GM23338 (cell line): ENCODE data around the gene CDH23. TPM values are rescaled to one million over a fixed set of nuclear protein-coding genes. Genes with fewer than 3 reads are reported as not detected.

Experiments used
- ATAC-seq: fragments of 200-7000 bp; cut with Tn5 transposase; 3 replicates; pipeline ENCODE4 v1.9.1; 2020
- DNase-seq: peaks from one replicate; pipeline ENCODE4 v3.0.0-alpha.2; 2015; ENCODE audit warnings: low spot score
- H2AFZ ChIP-seq: fragments of 200-600 bp; sonication (generic); 2 replicates; pipeline ENCODE4 v1.8.0; 2016; ENCODE audit warnings: antibody characterized with exemption, mild to moderate bottlenecking, moderate library complexity
- H3F3A ChIP-seq: fragments of 200-600 bp; sonication (generic); replicated peaks from 2 replicates; pipeline ENCODE4 v1.8.0; 2017; ENCODE audit warnings: antibody characterized with exemption, mixed run types, low read depth
- H3K27ac ChIP-seq: fragments of 200-600 bp; sonication (generic); 2 replicates; pipeline ENCODE4 v1.6.1; 2016; ENCODE audit warnings: low read depth
- H3K27me3 ChIP-seq: fragments of 200-600 bp; sonication (generic); 2 replicates; pipeline ENCODE4 v1.8.0; 2016; ENCODE audit warnings: mild to moderate bottlenecking, mixed run types, moderate library complexity; ENCODE audit not compliant: insufficient read depth
- H3K36me3 ChIP-seq: fragments of 200-600 bp; sonication (generic); 2 replicates; pipeline ENCODE4 v1.8.0; 2016; ENCODE audit warnings: mild to moderate bottlenecking; ENCODE audit not compliant: insufficient read depth
- H3K4me1 ChIP-seq: fragments of 200-600 bp; sonication (generic); 2 replicates; pipeline ENCODE4 v1.8.0; 2016; ENCODE audit warnings: mild to moderate bottlenecking, moderate library complexity; ENCODE audit not compliant: insufficient read depth
- H3K4me2 ChIP-seq: fragments of 200-600 bp; sonication (generic); 2 replicates; pipeline ENCODE4 v1.7.1; 2017; ENCODE audit warnings: mixed run types
- H3K4me3 ChIP-seq: fragments of 200-600 bp; sonication (generic); 2 replicates; pipeline ENCODE4 v1.6.1; 2016; ENCODE audit warnings: mixed run types
- H3K79me2 ChIP-seq: fragments of 200-600 bp; sonication (generic); replicated peaks from 2 replicates; pipeline ENCODE4 v1.8.0; 2017; ENCODE audit warnings: mild to moderate bottlenecking; ENCODE audit not compliant: insufficient read depth
- H3K9me2 ChIP-seq: fragments of 200-600 bp; sonication (generic); 2 replicates; pipeline ENCODE4 v1.8.0; 2017; ENCODE audit not compliant: insufficient read depth
- H4K20me1 ChIP-seq: fragments of 200-600 bp; sonication (generic); replicated peaks from 2 replicates; pipeline ENCODE4 v1.8.0; 2017; ENCODE audit warnings: mild to moderate bottlenecking; ENCODE audit not compliant: insufficient read depth
- H3K27ac Mint-ChIP-seq: 2 replicates; pipeline ENCODE4 v1.8.0; 2020; ENCODE audit warnings: inconsistent platforms, mild to moderate bottlenecking, moderate library complexity, mixed read lengths
- H3K27me3 Mint-ChIP-seq: 3 replicates; pipeline ENCODE4 v1.8.0; 2022; ENCODE audit warnings: low read depth, mild to moderate bottlenecking, moderate library complexity, mixed read lengths, inconsistent platforms; ENCODE audit not compliant: insufficient read depth, poor library complexity
- H3K36me3 Mint-ChIP-seq: 3 replicates; pipeline ENCODE4 v1.8.0; 2021; ENCODE audit warnings: low read depth, mild to moderate bottlenecking, inconsistent platforms, moderate library complexity, mixed read lengths
- H3K4me1 Mint-ChIP-seq: 3 replicates; pipeline ENCODE4 v1.8.0; 2020; ENCODE audit warnings: mild to moderate bottlenecking, inconsistent platforms, mixed read lengths
- H3K4me3 Mint-ChIP-seq: 3 replicates; pipeline ENCODE4 v1.8.0; 2021; ENCODE audit warnings: moderate library complexity, mild to moderate bottlenecking, inconsistent platforms, mixed read lengths
- H3K9me3 Mint-ChIP-seq: 3 replicates; pipeline ENCODE4 v1.8.0; 2020; ENCODE audit warnings: moderate library complexity, mild to moderate bottlenecking, inconsistent platforms, mixed read lengths
- CREB1 ChIP-seq: fragments of 250-450 bp; sonication (Bioruptor Pico); IDR thresholded peaks from 2 replicates; pipeline ENCODE4 v1.5.0; 2020; ENCODE audit warnings: low read depth, mild to moderate bottlenecking, moderate library complexity
- EZH2 ChIP-seq: fragments of 200-600 bp; sonication (generic); IDR thresholded peaks from one replicate; pipeline ENCODE4 v1.8.0; 2017; ENCODE audit warnings: antibody characterized with exemption, mild to moderate bottlenecking, low read depth; ENCODE audit not compliant: unreplicated experiment
- EZH2phosphoT487 ChIP-seq: fragments of 200-600 bp; sonication (generic); IDR thresholded peaks from one replicate; pipeline ENCODE4 v1.8.1; 2018; ENCODE audit warnings: antibody characterized with exemption; ENCODE audit not compliant: unreplicated experiment
- JUNB ChIP-seq: IDR thresholded peaks from one replicate; pipeline ENCODE4 v1.6.1; 2016; ENCODE audit warnings: antibody characterized with exemption; ENCODE audit not compliant: unreplicated experiment
- NANOG ChIP-seq: IDR thresholded peaks from 2 replicates; pipeline ENCODE4 v1.6.1; 2016; ENCODE audit warnings: antibody characterized with exemption, borderline replicate concordance
- POLR2AphosphoS5 ChIP-seq: IDR thresholded peaks from 2 replicates; pipeline ENCODE4 v1.6.1; 2016; ENCODE audit warnings: antibody characterized with exemption, low read depth
- STAT1 ChIP-seq: IDR thresholded peaks from one replicate; pipeline ENCODE4 v1.6.1; 2016; ENCODE audit warnings: antibody characterized with exemption; ENCODE audit not compliant: unreplicated experiment
- ZNF114 ChIP-seq: fragments of 250-450 bp; sonication (Bioruptor Pico); IDR thresholded peaks from 2 replicates; pipeline ENCODE4 v1.5.0; 2020; ENCODE audit warnings: mild to moderate bottlenecking, moderate library complexity
- ZNF331 ChIP-seq: fragments of 250-450 bp; sonication (Bioruptor Pico); IDR thresholded peaks from 2 replicates; pipeline ENCODE4 v1.5.0; 2020; ENCODE audit warnings: low read depth, mild to moderate bottlenecking, moderate library complexity
- polyA plus RNA-seq: library from polyadenylated mRNA; unstranded; fragments of >200 nt; fragmentation: Nextera tagmentation; extraction: Ambion mirVana; gene quantifications from 2 replicates; pipeline ENCODE4 v1.2.1, GENCODE V29; 2016
- total RNA-seq: library from RNA; depleted of rRNA; stranded (reverse); fragments of >200 nt; shearing (Covaris generic); gene quantifications from 2 replicates; pipeline ENCODE4 v1.2.3, GENCODE V29; 2014
- TF ChIP-seq, protein P1 (sequence below): IDR thresholded peaks from 2 replicates; pipeline ENCODE4 v1.6.1; 2016; ENCODE audit warnings: antibody characterized with exemption
- TF ChIP-seq, protein P2 (sequence below): IDR thresholded peaks from one replicate; pipeline ENCODE4 v1.6.1; 2018; ENCODE audit warnings: antibody characterized with exemption; ENCODE audit not compliant: unreplicated experiment
- TF ChIP-seq, protein P3 (sequence below): fragments of 250-450 bp; sonication (Bioruptor Pico); IDR thresholded peaks from 2 replicates; pipeline ENCODE4 v1.5.0; 2020; ENCODE audit warnings: mild to moderate bottlenecking, moderate library complexity
- TF ChIP-seq, protein P4 (sequence below), 2 experiments: fragments of 200-600 bp in 1 of 2; sonication (generic) in 1 of 2; conservative IDR thresholded peaks; 2 replicates each; pipeline versions ENCODE4 v1.5.1 to v1.6.1; 2016 to 2017; ENCODE audit warnings: antibody characterized with exemption in 2 of 2, low read depth in 2 of 2, mild to moderate bottlenecking in 2 of 2, moderate library complexity in 1 of 2

CDH23 gene
- total and polyA plus RNA-seq, 2 experiments from 2014 or later: 0.95 to 4.3 TPM

DNA sequence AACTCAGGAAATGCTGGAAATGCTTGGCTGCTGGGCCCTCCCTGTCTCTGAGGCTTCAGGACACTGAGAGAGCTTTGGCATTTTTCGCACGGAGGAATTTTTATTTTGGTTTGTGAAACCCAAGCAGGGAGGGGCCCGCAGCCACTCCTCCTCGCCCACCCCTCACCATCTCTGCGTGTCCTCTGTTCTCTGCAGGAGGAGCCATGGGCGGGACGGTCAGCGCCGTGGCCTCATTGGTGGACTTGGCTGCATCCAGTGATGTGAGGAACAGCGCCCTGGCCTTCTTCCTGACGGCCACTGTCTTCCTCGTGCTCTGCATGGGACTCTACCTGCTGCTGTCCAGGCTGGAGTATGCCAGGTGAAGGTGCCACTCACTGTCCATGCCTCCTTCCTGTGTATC is 40.8 kb upstream of the CDH23 start:
- TF ChIP-seq EZH2: no peak
- no peak for TF ChIP-seq STAT1
- TF ChIP-seq CREB1 (CRISPR knock-in tag): no peak
- TF ChIP-seq, protein P1, sequence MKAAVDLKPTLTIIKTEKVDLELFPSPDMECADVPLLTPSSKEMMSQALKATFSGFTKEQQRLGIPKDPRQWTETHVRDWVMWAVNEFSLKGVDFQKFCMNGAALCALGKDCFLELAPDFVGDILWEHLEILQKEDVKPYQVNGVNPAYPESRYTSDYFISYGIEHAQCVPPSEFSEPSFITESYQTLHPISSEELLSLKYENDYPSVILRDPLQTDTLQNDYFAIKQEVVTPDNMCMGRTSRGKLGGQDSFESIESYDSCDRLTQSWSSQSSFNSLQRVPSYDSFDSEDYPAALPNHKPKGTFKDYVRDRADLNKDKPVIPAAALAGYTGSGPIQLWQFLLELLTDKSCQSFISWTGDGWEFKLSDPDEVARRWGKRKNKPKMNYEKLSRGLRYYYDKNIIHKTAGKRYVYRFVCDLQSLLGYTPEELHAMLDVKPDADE: no peak
- TF ChIP-seq EZH2phosphoT487: no peak
- TF ChIP-seq, protein P2, sequence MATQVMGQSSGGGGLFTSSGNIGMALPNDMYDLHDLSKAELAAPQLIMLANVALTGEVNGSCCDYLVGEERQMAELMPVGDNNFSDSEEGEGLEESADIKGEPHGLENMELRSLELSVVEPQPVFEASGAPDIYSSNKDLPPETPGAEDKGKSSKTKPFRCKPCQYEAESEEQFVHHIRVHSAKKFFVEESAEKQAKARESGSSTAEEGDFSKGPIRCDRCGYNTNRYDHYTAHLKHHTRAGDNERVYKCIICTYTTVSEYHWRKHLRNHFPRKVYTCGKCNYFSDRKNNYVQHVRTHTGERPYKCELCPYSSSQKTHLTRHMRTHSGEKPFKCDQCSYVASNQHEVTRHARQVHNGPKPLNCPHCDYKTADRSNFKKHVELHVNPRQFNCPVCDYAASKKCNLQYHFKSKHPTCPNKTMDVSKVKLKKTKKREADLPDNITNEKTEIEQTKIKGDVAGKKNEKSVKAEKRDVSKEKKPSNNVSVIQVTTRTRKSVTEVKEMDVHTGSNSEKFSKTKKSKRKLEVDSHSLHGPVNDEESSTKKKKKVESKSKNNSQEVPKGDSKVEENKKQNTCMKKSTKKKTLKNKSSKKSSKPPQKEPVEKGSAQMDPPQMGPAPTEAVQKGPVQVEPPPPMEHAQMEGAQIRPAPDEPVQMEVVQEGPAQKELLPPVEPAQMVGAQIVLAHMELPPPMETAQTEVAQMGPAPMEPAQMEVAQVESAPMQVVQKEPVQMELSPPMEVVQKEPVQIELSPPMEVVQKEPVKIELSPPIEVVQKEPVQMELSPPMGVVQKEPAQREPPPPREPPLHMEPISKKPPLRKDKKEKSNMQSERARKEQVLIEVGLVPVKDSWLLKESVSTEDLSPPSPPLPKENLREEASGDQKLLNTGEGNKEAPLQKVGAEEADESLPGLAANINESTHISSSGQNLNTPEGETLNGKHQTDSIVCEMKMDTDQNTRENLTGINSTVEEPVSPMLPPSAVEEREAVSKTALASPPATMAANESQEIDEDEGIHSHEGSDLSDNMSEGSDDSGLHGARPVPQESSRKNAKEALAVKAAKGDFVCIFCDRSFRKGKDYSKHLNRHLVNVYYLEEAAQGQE: no peak
- no peak for TF ChIP-seq JUNB
- no peak for TF ChIP-seq POLR2AphosphoS5
- no peak for TF ChIP-seq ZNF114 (CRISPR knock-in tag)
- TF ChIP-seq, protein P3, sequence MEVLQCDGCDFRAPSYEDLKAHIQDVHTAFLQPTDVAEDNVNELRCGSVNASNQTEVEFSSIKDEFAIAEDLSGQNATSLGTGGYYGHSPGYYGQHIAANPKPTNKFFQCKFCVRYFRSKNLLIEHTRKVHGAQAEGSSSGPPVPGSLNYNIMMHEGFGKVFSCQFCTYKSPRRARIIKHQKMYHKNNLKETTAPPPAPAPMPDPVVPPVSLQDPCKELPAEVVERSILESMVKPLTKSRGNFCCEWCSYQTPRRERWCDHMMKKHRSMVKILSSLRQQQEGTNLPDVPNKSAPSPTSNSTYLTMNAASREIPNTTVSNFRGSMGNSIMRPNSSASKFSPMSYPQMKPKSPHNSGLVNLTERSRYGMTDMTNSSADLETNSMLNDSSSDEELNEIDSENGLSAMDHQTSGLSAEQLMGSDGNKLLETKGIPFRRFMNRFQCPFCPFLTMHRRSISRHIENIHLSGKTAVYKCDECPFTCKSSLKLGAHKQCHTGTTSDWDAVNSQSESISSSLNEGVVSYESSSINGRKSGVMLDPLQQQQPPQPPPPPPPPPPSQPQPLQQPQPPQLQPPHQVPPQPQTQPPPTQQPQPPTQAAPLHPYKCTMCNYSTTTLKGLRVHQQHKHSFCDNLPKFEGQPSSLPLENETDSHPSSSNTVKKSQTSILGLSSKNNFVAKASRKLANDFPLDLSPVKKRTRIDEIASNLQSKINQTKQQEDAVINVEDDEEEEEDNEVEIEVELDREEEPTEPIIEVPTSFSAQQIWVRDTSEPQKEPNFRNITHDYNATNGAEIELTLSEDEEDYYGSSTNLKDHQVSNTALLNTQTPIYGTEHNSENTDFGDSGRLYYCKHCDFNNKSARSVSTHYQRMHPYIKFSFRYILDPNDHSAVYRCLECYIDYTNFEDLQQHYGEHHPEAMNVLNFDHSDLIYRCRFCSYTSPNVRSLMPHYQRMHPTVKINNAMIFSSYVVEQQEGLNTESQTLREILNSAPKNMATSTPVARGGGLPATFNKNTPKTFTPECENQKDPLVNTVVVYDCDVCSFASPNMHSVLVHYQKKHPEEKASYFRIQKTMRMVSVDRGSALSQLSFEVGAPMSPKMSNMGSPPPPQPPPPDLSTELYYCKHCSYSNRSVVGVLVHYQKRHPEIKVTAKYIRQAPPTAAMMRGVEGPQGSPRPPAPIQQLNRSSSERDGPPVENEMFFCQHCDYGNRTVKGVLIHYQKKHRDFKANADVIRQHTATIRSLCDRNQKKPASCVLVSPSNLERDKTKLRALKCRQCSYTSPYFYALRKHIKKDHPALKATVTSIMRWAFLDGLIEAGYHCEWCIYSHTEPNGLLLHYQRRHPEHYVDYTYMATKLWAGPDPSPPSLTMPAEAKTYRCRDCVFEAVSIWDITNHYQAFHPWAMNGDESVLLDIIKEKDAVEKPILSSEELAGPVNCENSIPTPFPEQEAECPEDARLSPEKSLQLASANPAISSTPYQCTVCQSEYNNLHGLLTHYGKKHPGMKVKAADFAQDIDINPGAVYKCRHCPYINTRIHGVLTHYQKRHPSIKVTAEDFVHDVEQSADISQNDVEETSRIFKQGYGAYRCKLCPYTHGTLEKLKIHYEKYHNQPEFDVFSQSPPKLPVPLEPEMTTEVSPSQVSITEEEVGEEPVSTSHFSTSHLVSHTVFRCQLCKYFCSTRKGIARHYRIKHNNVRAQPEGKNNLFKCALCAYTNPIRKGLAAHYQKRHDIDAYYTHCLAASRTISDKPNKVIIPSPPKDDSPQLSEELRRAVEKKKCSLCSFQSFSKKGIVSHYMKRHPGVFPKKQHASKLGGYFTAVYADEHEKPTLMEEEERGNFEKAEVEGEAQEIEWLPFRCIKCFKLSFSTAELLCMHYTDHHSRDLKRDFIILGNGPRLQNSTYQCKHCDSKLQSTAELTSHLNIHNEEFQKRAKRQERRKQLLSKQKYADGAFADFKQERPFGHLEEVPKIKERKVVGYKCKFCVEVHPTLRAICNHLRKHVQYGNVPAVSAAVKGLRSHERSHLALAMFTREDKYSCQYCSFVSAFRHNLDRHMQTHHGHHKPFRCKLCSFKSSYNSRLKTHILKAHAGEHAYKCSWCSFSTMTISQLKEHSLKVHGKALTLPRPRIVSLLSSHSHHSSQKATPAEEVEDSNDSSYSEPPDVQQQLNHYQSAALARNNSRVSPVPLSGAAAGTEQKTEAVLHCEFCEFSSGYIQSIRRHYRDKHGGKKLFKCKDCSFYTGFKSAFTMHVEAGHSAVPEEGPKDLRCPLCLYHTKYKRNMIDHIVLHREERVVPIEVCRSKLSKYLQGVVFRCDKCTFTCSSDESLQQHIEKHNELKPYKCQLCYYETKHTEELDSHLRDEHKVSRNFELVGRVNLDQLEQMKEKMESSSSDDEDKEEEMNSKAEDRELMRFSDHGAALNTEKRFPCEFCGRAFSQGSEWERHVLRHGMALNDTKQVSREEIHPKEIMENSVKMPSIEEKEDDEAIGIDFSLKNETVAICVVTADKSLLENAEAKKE (CRISPR knock-in tag): no peak
- TF ChIP-seq, protein P4, sequence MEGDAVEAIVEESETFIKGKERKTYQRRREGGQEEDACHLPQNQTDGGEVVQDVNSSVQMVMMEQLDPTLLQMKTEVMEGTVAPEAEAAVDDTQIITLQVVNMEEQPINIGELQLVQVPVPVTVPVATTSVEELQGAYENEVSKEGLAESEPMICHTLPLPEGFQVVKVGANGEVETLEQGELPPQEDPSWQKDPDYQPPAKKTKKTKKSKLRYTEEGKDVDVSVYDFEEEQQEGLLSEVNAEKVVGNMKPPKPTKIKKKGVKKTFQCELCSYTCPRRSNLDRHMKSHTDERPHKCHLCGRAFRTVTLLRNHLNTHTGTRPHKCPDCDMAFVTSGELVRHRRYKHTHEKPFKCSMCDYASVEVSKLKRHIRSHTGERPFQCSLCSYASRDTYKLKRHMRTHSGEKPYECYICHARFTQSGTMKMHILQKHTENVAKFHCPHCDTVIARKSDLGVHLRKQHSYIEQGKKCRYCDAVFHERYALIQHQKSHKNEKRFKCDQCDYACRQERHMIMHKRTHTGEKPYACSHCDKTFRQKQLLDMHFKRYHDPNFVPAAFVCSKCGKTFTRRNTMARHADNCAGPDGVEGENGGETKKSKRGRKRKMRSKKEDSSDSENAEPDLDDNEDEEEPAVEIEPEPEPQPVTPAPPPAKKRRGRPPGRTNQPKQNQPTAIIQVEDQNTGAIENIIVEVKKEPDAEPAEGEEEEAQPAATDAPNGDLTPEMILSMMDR (conservative IDR thresholded peaks at IDR 0.05; ENCODE audit: low read depth in 2 of 2): no peak
- no peak for TF ChIP-seq NANOG
- TF ChIP-seq ZNF331 (CRISPR knock-in tag): no peak
- H2AFZ ChIP-seq: no peak overlapping the region
- no peak overlapping the region for H3K4me3 ChIP-seq
- peaks cover 10% of the 10 kb centered on the region; the same call in 2 of the 3 replicates for H3K36me3 Mint-ChIP-seq
- no peaks in the 10 kb centered on the region for H3K79me2 ChIP-seq
- H3K4me1 Mint-ChIP-seq: peaks cover 4% of the 10 kb centered on the region
- DNase-seq: no peak
- ATAC-seq: no peak
- no peaks in the 10 kb centered on the region for H3K4me1 ChIP-seq
- H3K9me3 Mint-ChIP-seq: no peaks in the 10 kb centered on the region
- H3K27ac Mint-ChIP-seq: no peak overlapping the region
- no peak overlapping the region for H3K4me2 ChIP-seq
- no peaks in the 10 kb centered on the region; the same call in 1 of the 2 replicates for H3K36me3 ChIP-seq
- no peaks in the 10 kb centered on the region for H3K9me2 ChIP-seq
- no peak overlapping the region for H3K4me3 Mint-ChIP-seq
- no peaks in the 10 kb centered on the region for H4K20me1 ChIP-seq
- no peaks in the 10 kb centered on the region for H3F3A ChIP-seq
- no peak overlapping the region for H3K27ac ChIP-seq
- peaks cover 3% of the 10 kb centered on the region for H3K27me3 Mint-ChIP-seq
- H3K27me3 ChIP-seq: no peaks in the 10 kb centered on the region
